Measurements from ENCODE around the gene SMYD3.

GRCh38 chr1:245717611-245718010 is 789.5 kb downstream of the SMYD3 start:
- TF ChIP-seq CTCF (IDR thresholded peaks at IDR 0.05; ENCODE audit: insufficient read depth, low read depth, low read length) (no peak), EZH2 (IDR thresholded peaks at IDR 0.05; ENCODE audit: insufficient read depth, low read length) (no peak)

Data from astrocyte (in vitro differentiated cells and primary cell).